Tibial nerve (tissue), 3 donors: ENCODE results near the gene IL1A.

Experiments used
- EP300 ChIP-seq, 2 donors: sonication (generic); formaldehyde crosslinking; IDR thresholded peaks; one replicate each; pipeline ENCODE4 v1.6.1; 2017; ENCODE audit warnings: antibody characterized with exemption in 2 of 2, mild to moderate bottlenecking in 1 of 2
- POLR2A ChIP-seq, 2 donors: fragments of 450-650 bp; IDR thresholded peaks; one replicate each; pipeline ENCODE4 v1.6.1; 2017; ENCODE audit warnings: antibody characterized with exemption in 2 of 2, mild to moderate bottlenecking in 2 of 2, moderate library complexity in 2 of 2

DNA sequence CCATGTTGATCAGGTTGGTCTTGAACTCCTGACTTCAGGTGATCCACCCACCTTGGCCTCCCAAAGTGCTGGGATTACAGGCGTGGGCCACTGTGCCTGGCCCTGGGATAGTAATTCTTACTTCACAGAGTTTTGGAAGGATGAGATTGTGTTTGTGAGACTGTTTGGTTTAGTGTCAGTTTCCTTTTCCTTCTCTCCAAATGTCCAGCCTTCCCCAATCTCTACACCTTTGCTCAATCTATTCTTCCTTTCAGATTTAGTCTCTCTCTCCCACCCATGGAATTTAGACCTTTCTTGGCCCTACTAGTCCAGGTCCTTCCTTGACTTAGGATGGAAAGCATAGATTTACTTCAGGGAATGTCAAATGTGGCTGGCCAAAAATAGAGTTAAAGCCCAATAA is 12.2 kb upstream of the IL1A start:
- TF ChIP-seq POLR2A (IDR thresholded peaks at IDR 0.05) (no peak), EP300 (IDR thresholded peaks at IDR 0.05) (no peak)
